HCEC 1CT (cell line): ENCODE measurements around the gene CALHM5.

Experiments
- DNase-seq: peaks from one replicate; pipeline ENCODE4 v3.0.0-alpha.2; 2017

CALHM5 gene

DNA sequence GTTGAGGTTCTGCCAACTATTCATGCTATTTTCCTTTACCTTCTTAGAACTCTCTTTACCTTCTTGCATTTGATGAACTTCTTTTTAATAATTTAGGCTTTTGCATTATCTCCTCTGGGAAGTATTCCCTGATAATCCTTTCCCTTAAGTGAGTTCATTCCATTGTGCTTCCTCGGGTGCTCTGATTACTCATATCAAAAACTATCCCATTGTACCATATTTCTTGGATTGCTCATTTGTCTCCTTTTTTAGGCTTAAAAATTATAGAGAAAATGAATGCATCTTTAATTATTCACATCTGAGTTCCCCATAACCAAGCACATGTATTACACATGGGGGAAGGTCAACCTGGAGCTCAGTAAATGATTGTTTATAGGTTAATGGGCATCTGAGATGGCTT is 44.6 kb downstream of the CALHM5 start:
- peak; percentile 94 for DNase-seq

- DNase-seq: no peak
Measured at GRCh38 chr6:116556814-116557415, 45.5 kb downstream of the CALHM5 start.

DNA sequence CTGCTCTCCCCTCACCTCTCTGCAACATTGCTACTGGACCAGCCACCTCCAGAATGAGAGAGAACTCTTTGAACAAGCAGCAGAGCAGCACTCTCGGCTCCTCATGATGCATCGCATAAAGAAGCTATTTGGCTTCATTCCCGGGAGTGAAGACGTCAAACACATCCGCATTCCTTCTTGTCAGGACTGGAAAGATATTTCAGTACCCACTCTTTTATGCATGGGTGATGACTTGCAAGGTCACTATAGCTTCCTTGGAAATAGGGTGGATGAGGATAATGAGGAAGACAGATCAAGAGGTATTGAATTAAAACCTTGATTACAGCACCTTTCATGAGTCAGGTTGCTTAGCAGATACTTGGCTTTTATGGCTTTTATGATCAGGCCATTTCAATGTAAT is 46.5 kb downstream of the CALHM5 start:
- peak; percentile 92 for DNase-seq

DNA sequence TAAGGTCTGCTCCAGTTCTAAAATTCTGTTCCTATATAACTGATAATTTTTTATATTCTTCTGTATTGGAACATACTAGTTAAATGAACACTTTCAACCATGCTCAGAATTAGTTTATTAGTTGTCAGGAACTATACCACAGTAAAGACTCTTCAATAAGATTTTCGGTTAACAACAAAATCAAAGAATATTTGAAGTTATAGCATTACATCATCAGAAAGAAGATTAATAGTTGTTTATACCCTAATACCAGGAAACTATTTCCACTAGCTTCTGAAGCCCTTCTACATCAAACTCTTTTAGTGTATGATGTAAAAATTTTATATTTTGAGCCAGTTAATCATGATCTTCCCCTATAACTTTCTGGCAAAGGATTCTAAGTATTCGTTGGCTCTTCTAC is 48.7 kb downstream of the CALHM5 start:
- DNase-seq: no peak

DNA sequence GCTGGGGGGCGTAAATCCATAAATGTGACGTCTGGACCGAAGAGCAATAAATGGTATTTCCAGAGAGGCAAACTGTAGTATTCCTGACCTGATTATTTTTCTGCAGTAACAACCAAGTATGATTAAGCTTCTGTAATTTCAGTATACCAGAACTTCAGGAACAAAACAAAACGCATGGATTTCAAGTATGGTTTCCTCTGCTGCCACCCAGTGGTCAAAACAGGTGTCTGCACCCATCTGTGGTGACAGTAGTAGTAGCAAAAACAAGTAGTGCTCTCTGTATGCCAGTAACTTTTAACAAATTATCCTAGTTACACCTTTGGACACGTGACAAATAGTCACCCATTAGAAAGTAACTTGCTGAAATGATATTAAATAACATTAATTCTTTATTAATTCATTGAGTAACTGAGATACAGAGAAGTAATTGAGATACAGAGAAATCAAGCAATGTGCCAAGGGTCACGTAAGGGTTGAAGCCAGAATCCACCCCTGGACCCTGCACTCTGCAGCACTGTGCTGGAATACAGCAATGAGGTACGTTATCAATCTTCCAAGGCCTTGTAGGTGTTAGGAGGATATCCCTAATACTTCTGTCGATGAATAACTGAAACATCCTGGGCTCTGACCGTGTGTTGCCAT is 50.1 kb downstream of the CALHM5 start:
- DNase-seq: peak; percentile 63

GRCh38 chr6:116562019-116562403 is 50.6 kb downstream of the CALHM5 start:
- no peak for DNase-seq

- no peak for DNase-seq
Measured at GRCh38 chr6:116562614-116563013, 51.2 kb downstream of the CALHM5 start.

GRCh38 chr6:116563830-116564229 is 52.4 kb downstream of the CALHM5 start:
- DNase-seq: no peak

DNA sequence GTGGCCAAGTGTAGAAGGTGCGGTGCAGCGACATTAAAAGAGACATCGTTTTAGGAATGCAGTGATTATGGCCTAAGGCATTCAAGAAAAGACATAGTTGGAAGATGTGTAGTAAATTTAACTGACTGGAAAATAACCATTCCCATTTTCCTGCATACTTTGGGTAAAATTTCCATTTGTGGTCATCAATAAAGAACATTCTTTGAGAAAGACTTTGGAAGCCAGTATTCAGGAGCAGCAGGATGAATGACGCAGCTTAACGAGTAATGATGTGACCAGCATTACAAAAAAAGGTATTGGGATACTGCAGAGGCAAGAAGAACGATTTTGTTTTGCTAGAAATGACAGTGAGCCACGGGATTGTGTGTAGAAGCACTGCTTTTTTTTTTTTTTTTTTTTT is 52.9 kb downstream of the CALHM5 start:
- no peak for DNase-seq

DNA sequence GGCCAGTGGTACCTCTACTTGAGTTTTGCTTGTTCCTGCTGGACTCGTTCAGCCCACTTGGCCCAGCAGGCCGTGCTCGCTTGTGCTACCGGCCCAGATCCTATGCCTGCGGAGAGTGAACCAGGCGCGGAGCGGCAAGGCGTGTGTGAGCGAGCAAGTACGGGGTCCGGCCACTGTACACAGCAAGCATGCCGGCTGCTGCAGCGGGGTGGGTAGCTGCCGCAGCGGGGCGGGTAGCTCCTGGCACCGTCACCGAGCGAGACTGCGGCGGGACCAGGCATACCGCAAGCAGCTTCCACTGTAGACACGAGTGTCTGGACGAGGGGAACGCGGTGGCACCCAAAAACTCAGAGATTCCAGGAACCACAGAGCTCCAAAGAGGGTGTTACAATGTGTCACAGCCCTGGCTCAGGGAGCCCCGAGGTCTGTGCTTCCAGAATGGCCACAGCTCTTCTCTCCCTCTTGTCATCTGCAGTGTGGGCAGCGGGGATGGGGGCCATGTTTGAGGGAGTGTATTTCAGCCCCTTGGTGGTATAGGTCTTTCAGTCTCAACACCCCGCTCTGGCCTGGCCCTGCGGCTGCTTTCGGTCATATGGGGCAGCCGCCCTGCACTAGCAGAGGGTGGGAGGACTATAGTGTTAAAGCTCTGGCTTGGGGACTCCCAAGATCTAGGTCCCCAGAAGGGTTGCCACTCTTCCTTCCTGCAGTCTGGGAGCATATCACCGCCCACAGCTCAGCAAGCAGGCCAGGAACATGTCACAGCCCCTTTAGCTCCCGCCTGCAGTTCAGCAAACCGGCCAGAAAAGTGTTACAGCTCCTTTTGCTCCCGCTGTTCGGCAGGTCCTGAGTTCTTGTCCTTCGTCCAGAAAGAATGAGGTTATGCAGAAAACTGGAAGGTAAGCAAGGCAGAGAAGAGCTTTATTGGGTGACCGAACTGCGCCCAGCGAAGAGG is 53.8 kb downstream of the CALHM5 start:
- DNase-seq: no peak

- DNase-seq: no peak
Measured at GRCh38 chr6:116568111-116568510, 56.7 kb downstream of the CALHM5 start.

DNA sequence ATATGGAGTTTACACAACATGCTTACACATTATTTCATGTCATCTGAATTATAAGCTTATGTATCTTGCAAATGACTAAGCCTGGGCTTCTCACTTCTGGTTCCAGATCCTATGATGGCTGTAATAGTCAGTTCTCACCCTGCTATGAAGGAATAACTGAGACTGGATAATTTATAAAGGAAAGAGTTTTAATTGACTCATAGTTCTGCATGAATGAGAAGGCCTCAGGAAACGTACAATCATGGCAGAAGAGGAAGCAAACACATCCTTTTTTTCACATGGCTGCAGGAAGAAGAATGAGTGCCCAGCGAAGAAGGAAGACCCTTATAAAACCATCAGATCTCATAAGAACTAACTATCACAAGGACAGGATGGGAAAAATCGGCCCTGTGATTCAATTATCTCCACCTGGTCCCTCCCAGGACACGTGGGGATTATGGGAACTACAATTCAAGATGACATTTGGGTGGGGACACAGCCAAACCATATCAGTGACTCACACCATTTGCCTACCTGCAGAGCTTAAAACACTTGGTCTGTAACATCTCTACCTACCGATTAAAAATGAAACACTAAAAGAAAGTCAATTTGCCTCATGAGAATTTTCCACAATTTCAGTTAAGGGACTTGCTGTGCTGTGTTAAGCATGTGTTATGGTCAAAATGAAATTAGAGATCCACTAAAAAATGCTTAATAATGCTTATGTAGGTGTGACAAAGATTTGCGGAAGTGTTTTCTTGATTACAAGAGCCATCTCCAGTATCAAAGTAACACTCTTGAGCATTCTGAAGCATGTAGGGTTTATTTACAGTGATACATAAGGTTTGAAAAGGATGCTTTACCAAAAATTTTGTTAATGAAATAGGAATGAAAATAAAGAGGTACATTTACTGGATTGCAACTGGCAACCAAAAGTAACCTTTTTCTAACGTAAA is 57.6 kb downstream of the CALHM5 start:
- no peak for DNase-seq

DNA sequence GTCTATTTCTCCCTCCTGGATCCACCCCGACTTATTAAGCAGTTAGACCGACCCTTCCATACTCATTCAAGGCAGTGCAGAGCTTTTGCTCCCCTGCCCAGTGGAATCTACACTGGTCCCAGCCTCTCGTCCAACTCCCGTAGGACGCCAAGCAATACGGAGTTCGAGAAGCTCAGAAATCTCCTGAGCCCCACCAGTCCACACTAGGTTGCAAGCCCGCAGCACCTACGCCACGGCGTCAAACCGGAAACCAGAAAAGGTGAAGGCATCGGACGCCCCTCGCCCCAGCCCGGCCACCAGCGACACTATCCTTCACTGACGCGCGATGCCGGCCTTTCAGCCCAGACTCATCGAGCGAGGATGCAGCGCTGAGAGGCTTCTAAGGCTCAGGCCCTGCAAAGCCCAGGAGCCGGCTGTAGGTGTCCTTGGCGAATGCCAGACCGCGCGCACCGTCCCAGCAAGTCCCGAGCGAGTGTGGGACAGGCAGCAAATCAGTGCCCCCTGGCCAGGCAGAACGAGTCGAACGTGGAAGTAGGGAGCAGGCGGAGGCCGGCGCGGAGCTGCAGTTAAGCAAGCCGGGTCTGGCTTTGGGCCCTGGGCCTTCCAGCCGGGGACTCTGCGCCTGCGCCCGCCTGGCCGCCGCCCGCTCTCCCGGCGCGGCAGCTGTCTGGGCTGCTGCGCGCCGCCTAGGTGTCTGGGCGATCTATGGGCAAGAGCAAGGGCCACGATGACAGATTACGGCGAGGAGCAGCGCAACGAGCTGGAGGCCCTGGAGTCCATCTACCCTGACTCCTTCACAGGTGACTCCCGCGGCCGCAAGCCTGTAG is 59.6 kb downstream of the CALHM5 start, which contains the start of gene RWDD1:
RWDD1 (plus strand) TSS at position 649 of the 827 bp plus-strand sequence; CDS start at position 728, 79 bp downstream.
- DNase-seq: peak; percentile 100

DNA sequence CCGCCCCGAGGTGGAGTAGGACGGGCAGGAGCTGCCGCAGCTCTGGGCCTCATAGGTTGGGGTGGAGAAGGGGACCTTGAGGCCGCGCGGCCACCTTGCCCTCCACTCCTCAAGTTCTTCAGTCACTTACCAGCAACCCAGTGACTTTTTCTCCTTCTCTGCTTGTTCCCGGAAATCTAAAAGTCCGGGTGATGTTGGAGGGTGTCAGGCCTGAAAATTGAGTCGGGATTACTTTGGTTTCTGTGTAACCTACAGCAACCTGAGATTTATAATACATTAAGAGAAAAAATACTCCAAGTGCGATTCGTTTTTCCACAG is 60.2 kb downstream of the CALHM5 start:
- no peak for DNase-seq

- DNase-seq: peak; percentile 37
Measured at GRCh38 chr6:116572162-116572561, 60.7 kb downstream of the CALHM5 start.
